IPS-15b (cell line): ENCODE data around the gene CACNA1A.

ENCODE experiments used
- H3K27me3 ChIP-seq: one replicate; pipeline ENCODE4 v1.6.1; 2013; ENCODE audit warnings: low read length; ENCODE audit not compliant: control insufficient read depth, insufficient read depth
- H3K36me3 ChIP-seq: one replicate; pipeline ENCODE4 v1.6.1; 2013; ENCODE audit warnings: low read length; ENCODE audit not compliant: control insufficient read depth, insufficient read depth
- H3K4me1 ChIP-seq: one replicate; pipeline ENCODE4 v1.6.1; 2013; ENCODE audit warnings: mild to moderate bottlenecking, low read length; ENCODE audit not compliant: control insufficient read depth, insufficient read depth
- H3K4me3 ChIP-seq: one replicate; pipeline ENCODE4 v1.5.1; 2013; ENCODE audit warnings: low read depth, low read length
- H3K9ac ChIP-seq: one replicate; pipeline ENCODE4 v1.6.1; 2013; ENCODE audit warnings: low read depth, mild to moderate bottlenecking, low read length
- H3K9me3 ChIP-seq: one replicate; pipeline ENCODE4 v1.6.1; 2013; ENCODE audit warnings: mild to moderate bottlenecking, low read length; ENCODE audit not compliant: control insufficient read depth, insufficient read depth

CACNA1A gene

GRCh38 chr19:13282486-13283065 is 223.7 kb downstream of the CACNA1A start:
- no peak overlapping the region for H3K9ac ChIP-seq
- no peak overlapping the region for H3K4me3 ChIP-seq
- no peaks in the 10 kb centered on the region for H3K9me3 ChIP-seq
- H3K36me3 ChIP-seq, result no peaks in the 10 kb centered on the region
- H3K27me3 ChIP-seq, result no peaks in the 10 kb centered on the region
- H3K4me1 ChIP-seq, result no peaks in the 10 kb centered on the region

- H3K36me3 ChIP-seq, result no peaks in the 10 kb centered on the region
- no peaks in the 10 kb centered on the region for H3K4me1 ChIP-seq
- no peak overlapping the region for H3K9ac ChIP-seq
- no peaks in the 10 kb centered on the region for H3K9me3 ChIP-seq
- H3K27me3 ChIP-seq, result no peaks in the 10 kb centered on the region
- H3K4me3 ChIP-seq, result no peak overlapping the region
Observed at GRCh38 chr19:13281567-13282291, 224.6 kb downstream of the CACNA1A start.

DNA sequence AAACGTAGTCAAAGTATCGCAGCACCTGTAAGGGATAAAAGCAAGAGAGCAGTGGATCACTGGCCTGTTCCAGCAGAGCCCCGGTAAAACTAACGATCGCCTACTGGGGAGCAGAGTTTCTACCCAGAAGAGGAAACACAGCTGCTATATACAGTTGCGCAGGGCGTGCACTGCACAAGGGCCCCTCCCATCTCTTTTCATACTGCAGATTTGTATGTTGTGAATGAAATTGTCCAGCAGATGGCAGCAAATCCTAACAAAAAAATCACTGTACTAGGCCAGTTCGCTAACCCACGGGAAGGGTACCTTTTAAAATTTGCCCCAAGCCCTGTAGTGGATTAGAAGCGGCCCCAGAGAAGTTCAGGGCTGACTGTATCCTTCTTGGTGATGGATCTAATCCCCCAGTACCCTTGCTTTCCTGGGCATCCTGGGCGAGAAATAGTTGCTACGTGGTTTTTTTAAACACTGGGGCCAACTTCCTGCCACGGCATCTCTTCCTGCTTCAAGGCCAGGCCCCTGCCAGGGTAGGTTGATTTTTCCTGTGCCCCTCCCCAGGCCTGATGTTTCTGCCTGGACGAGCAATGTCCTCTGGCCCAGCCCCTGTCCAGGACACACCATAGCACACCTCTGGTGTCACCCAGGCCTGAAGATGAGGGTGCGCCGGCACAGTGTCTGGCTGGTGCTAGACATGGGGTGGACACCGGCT is 229.0 kb downstream of the CACNA1A start:
- Histone ChIP-seq H3K9ac (no peak overlapping the region), H3K9me3 (no peaks in the 10 kb centered on the region), H3K4me3 (no peak overlapping the region)

DNA sequence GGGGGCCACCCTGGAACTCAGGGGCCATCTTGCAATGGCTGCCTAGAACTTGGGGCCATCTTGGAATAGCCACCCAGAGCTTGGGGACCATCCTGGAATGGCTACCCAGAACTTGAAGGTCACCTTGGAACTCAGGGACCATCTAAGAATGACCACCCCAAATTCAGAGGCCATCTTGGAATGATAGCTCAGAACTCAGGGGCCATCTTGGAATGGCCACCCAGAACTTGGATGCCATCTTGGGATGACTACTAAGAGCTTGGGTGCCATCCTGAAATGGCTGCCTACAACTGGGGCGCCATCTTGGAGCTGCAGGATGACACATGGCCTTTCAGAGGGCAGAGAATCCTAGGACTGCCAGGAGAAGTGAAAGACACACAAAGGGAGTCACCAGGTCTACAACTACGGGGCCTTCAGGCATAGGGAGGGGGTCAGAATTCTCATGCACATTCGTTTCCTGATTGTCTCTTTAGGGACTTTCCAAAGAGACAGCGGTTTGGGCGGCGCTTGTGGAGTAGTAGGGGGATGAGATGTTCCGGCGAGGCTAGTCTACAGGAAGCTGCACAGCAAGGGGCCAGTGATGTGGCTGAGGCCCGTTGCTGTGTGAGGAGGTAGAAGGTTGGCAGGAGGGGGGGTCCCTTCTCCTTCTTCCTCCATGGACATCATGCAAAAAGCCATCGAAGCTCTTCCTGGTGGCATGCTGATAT is 231.1 kb downstream of the CACNA1A start:
- no peaks in the 10 kb centered on the region for H3K27me3 ChIP-seq
- H3K36me3 ChIP-seq, result no peaks in the 10 kb centered on the region
- H3K9me3 ChIP-seq, result no peaks in the 10 kb centered on the region
- H3K4me1 ChIP-seq, result no peaks in the 10 kb centered on the region
- no peak overlapping the region for H3K4me3 ChIP-seq
- no peak overlapping the region for H3K9ac ChIP-seq

More for the DNA sequence above, 229.0 kb downstream of the CACNA1A start:
- Histone ChIP-seq H3K4me1 (no peaks in the 10 kb centered on the region), H3K36me3 (no peaks in the 10 kb centered on the region), H3K27me3 (no peaks in the 10 kb centered on the region)

DNA sequence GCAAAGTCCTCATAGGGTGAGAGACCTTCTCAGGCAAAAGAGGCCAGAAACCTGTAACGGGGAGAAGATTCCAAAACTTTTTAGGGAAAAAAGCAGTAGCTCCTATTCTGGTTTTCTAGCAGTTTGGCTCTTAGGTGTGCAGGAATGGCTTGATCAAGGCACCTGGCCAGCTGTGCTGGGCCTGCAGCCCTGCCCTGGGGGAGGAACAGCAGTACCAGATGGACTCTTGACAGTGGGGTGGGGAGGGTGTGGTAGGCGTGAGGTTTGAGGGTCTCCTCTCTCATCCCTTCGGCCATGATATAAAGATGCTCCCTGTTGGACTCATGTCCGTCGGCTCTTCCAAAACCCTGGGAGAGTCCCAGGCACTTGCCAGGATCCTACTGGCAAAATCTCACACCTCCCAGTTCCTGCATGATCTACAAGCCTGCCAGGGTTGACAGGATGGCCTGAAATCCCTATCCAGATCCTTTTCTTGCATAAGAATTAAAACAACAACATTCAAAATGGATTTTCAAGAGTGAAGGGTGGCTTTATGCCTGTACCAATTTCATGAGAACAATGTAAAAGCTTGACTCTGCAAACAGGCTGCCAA is 235.7 kb downstream of the CACNA1A start:
- Histone ChIP-seq H3K27me3 (no peaks in the 10 kb centered on the region), H3K4me1 (no peaks in the 10 kb centered on the region), H3K4me3 (no peak overlapping the region), H3K9me3 (no peaks in the 10 kb centered on the region), H3K9ac (no peak overlapping the region), H3K36me3 (no peaks in the 10 kb centered on the region)

DNA sequence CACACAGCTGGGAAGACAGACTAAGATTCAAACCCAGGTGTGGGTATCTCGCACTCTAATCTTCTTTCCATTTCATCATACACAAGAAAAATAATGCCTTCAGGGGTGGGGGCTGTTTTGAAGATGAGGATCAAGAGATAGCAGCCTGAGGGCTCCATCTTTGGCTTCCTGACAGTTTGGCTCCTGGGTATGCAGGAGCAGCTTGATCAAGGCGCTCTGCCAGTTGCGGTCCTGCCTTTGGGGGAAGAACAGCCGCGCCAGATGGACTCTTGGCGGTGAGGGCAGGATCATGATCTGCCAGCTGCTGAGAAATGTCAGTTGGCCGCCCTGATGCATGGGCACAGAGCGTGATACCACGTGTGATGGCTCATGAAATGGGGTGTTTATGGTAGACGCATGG is 236.9 kb downstream of the CACNA1A start:
- Histone ChIP-seq H3K9ac (no peak overlapping the region), H3K4me3 (no peak overlapping the region), H3K9me3 (no peaks in the 10 kb centered on the region), H3K36me3 (no peaks in the 10 kb centered on the region), H3K4me1 (no peaks in the 10 kb centered on the region), H3K27me3 (no peaks in the 10 kb centered on the region)

DNA sequence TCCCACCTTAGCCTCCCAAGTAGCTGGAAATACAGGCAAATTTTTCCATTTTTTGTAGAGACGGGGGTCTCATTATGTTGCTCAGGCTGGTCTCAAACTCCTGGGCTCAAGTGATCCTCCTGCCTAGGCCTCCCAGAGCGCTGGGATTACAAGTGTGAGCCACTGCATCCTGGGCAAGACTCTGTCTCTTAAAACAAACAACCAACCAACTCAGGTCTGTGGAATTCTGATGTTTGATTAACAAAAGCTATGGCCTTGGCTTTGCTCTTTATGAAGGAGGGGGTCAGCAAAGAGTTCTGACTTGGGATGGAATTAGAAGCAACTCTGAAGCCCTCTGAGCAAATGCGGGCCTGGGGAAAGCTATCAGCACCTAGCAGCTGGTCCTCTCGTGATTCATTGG is 238.4 kb downstream of the CACNA1A start:
- Histone ChIP-seq H3K9me3 (no peaks in the 10 kb centered on the region), H3K9ac (no peak overlapping the region), H3K36me3 (no peaks in the 10 kb centered on the region), H3K4me1 (no peaks in the 10 kb centered on the region), H3K4me3 (no peak overlapping the region), H3K27me3 (no peaks in the 10 kb centered on the region)

GRCh38 chr19:13267131-13267530 is 239.1 kb downstream of the CACNA1A start:
- H3K4me3 ChIP-seq, result no peak overlapping the region
- H3K27me3 ChIP-seq, result no peaks in the 10 kb centered on the region
- H3K9ac ChIP-seq, result no peak overlapping the region
- H3K4me1 ChIP-seq, result no peaks in the 10 kb centered on the region
- H3K36me3 ChIP-seq, result no peaks in the 10 kb centered on the region
- H3K9me3 ChIP-seq, result no peaks in the 10 kb centered on the region

DNA sequence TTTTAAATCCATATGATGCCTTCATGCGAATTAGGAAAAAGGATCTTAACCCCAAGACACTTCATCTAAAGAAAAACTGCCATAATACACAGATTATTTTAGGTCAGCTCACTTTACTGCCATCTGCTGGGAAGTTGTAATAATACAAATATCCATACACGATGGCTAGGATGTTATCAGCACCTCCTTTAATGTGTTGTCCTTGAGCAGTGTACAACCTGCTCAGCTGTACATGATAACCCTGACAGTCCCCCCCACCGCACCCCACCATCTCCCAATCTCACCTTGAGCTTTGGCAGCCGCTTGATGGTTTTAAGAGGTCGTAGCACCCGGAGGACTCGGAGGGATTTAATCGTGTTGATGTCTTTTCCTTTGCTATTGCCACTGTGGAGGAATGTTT is 243.8 kb downstream of the CACNA1A start:
- H3K36me3 ChIP-seq, result no peaks in the 10 kb centered on the region
- H3K27me3 ChIP-seq, result no peaks in the 10 kb centered on the region
- H3K9ac ChIP-seq, result no peak overlapping the region
- no peaks in the 10 kb centered on the region for H3K9me3 ChIP-seq
- H3K4me1 ChIP-seq, result no peaks in the 10 kb centered on the region
- H3K4me3 ChIP-seq, result no peak overlapping the region

DNA sequence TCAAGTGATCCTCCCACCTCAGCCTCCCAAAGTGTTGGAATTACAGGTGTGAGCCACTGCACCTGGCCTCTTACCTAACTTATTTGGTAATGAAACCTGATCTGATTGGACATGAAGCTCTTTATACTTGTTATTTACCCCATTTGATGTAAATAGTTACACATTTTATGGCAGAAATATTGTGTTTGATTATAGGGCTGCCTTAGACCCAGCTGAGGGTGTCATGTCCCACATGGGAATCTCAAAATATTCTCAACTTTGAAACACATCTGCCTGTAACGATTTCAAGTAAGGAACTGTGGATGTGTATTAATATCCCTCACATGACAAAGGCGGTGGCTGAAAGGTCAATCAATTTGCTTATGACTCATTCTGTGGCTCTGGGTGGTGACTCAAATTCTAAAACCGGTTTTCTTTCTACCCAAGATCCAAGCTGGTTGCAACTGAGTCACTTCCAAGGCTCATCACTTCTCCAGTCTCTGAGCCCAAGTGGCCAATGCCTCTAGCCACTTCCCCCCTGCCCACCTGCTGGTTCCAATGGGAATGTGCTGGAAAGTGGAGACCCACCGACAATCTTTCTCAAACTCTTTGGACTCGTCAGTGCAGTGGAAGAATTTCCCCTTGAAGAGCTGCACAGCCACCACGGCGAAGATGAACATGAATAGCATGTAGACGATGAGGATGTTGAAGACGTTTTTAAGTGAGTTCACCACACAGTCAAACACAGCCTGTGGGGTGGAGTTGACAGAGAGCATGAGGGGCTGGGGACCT is 245.2 kb downstream of the CACNA1A start:
- H3K9ac ChIP-seq, result no peak overlapping the region
- no peaks in the 10 kb centered on the region for H3K9me3 ChIP-seq
- no peaks in the 10 kb centered on the region for H3K36me3 ChIP-seq
- H3K4me1 ChIP-seq, result no peaks in the 10 kb centered on the region
- H3K4me3 ChIP-seq, result no peak overlapping the region
- no peaks in the 10 kb centered on the region for H3K27me3 ChIP-seq

GRCh38 chr19:13256918-13257317 is 249.4 kb downstream of the CACNA1A start:
- Histone ChIP-seq H3K9ac (no peak overlapping the region), H3K36me3 (no peaks in the 10 kb centered on the region), H3K4me1 (no peaks in the 10 kb centered on the region), H3K27me3 (no peaks in the 10 kb centered on the region), H3K4me3 (no peak overlapping the region), H3K9me3 (no peaks in the 10 kb centered on the region)
